K562 (cell line): ENCODE data around the gene SFT2D2.

Experiments used
- CTCF ChIP-seq, 3 experiments: IDR thresholded peaks in 2 of 3; conservative IDR thresholded peaks in 1 of 3; 2 replicates each; pipeline ENCODE4 v1.5.1; 2011 to 2012; ENCODE audit warnings: low read length in 3 of 3, mild to moderate bottlenecking in 3 of 3, control low read depth in 2 of 3, improper control_type of control experiment in 1 of 3, inconsistent platforms in 1 of 3, low read depth in 1 of 3, mixed read lengths in 1 of 3, moderate library complexity in 1 of 3; ENCODE audit not compliant: insufficient read depth in 2 of 3
- PML ChIP-seq: IDR thresholded peaks from 2 replicates; pipeline ENCODE4 v1.6.1; 2012; ENCODE audit warnings: low read length, inconsistent platforms
- RAD21 ChIP-seq, 2 experiments: fragments of 250-450 bp in 1 of 2; fragments of 450-650 bp in 1 of 2; sonication (Bioruptor Pico) in 1 of 2; formaldehyde crosslinking in 1 of 2; IDR thresholded peaks in 1 of 2; conservative IDR thresholded peaks in 1 of 2; 2 replicates each; pipeline versions ENCODE4 v1.4.0 to v1.8.0; 2020 to 2022; ENCODE audit warnings: mild to moderate bottlenecking in 2 of 2, moderate library complexity in 1 of 2
- U2AF1 ChIP-seq: fragments of 200-400 bp; formaldehyde crosslinking; optimal IDR thresholded peaks from 2 replicates; pipeline ENCODE3; 2017; ENCODE audit warnings: mild to moderate bottlenecking, low read depth, low read length, moderate library complexity
- UBTF ChIP-seq, 2 experiments: IDR thresholded peaks; 2 replicates each; pipeline ENCODE4 v1.6.1; 2012; ENCODE audit warnings: improper control_type of control experiment in 2 of 2, low read depth in 2 of 2, low read length in 2 of 2, borderline replicate concordance in 1 of 2
- ZHX1 ChIP-seq: fragments of 150-350 bp; conservative IDR thresholded peaks from 2 replicates; pipeline ENCODE4 v1.6.1; 2014; ENCODE audit warnings: low read length

- TF ChIP-seq UBTF (IDR thresholded peaks at IDR 0.05; ENCODE audit: borderline replicate concordance in 1 of 2, low read depth in 2 of 2, low read length in 2 of 2) (no peak), PML (no peak), U2AF1 (no peak), ZHX1 (no peak), CTCF (IDR thresholded peaks at IDR 0.05 in 2 of 3, conservative IDR thresholded peaks at IDR 0.05 in 1 of 3; ENCODE audit: insufficient read depth in 2 of 3, low read depth in 1 of 3, low read length in 3 of 3) (no peak), RAD21 (CRISPR knock-in tag; conservative IDR thresholded peaks at IDR 0.05 in 1 of 2, IDR thresholded peaks at IDR 0.05 in 1 of 2) (no peak)
These were observed 12.5 kb upstream of the SFT2D2 start for GRCh38 chr1:168213349-168213748.
